Right atrium auricular region (tissue), 2 donors: ENCODE results near the gene LRP1. TPM values are rescaled to one million over a fixed set of nuclear protein-coding genes. Genes with fewer than 3 reads are reported as not detected.

ENCODE experiments used
- DNase-seq: peaks from one replicate; pipeline ENCODE4 v3.0.0-alpha.2; 2019; ENCODE audit warnings: low spot score
- H3K27ac ChIP-seq, 2 donors: fragments of 200-600 bp; sonication (generic); 1 replicate in 1 of 2; 2 replicates in 1 of 2; pipeline ENCODE4 v1.5.1; 2016 to 2019
- H3K27me3 ChIP-seq, 2 donors: fragments of 200-600 bp; sonication (generic); one replicate each; pipeline versions ENCODE4 v1.5.1 to v1.6.0; 2017 to 2019
- H3K36me3 ChIP-seq: fragments of 200-600 bp; sonication (generic); one replicate; pipeline ENCODE4 v1.5.1; 2016
- H3K4me1 ChIP-seq, 2 donors: fragments of 200-600 bp; sonication (generic); one replicate each; pipeline versions ENCODE4 v1.5.1 to v1.6.0; 2017 to 2019
- H3K4me3 ChIP-seq, 2 donors: fragments of 200-600 bp; sonication (generic); 1 replicate in 1 of 2; 2 replicates in 1 of 2; pipeline ENCODE4 v1.5.1; 2017 to 2019; ENCODE audit warnings: mild to moderate bottlenecking in 1 of 2, moderate library complexity in 1 of 2
- H3K9me3 ChIP-seq, 2 donors: fragments of 200-600 bp; sonication (generic); one replicate each; pipeline ENCODE4 v1.5.1; 2019
- total RNA-seq, 2 donors: library from RNA; depleted of rRNA; stranded (reverse); fragments of >200 nt; gene quantifications; one replicate each; pipeline ENCODE4 v1.1.0, GENCODE V29; 2016
- TF ChIP-seq, protein P1 (sequence below), 2 donors: fragments of 200-600 bp; sonication (generic); IDR thresholded peaks; one replicate each; pipeline ENCODE4 v1.5.1; 2019; ENCODE audit warnings: antibody characterized with exemption in 2 of 2

The LRP1 gene
- total RNA-seq, 2 donors from 2014 or later = 89.4 to 211 TPM

GRCh38 chr12:57219993-57220754, 91.9 kb downstream of the LRP1 start:
- TF ChIP-seq, protein P1, sequence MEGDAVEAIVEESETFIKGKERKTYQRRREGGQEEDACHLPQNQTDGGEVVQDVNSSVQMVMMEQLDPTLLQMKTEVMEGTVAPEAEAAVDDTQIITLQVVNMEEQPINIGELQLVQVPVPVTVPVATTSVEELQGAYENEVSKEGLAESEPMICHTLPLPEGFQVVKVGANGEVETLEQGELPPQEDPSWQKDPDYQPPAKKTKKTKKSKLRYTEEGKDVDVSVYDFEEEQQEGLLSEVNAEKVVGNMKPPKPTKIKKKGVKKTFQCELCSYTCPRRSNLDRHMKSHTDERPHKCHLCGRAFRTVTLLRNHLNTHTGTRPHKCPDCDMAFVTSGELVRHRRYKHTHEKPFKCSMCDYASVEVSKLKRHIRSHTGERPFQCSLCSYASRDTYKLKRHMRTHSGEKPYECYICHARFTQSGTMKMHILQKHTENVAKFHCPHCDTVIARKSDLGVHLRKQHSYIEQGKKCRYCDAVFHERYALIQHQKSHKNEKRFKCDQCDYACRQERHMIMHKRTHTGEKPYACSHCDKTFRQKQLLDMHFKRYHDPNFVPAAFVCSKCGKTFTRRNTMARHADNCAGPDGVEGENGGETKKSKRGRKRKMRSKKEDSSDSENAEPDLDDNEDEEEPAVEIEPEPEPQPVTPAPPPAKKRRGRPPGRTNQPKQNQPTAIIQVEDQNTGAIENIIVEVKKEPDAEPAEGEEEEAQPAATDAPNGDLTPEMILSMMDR (IDR thresholded peaks at IDR 0.05) = no peak
- Histone ChIP-seq H3K4me3 (no peak overlapping the region), H3K36me3 (no peaks in the 10 kb centered on the region), H3K27me3 (peaks cover 31 to 33% of the 10 kb centered on the region in 2 donors), H3K9me3 (no peaks in the 10 kb centered on the region), H3K4me1 (peaks cover 0 to 30% of the 10 kb centered on the region in 2 donors), H3K27ac (no peak overlapping the region)
- no peak for DNase-seq

DNA sequence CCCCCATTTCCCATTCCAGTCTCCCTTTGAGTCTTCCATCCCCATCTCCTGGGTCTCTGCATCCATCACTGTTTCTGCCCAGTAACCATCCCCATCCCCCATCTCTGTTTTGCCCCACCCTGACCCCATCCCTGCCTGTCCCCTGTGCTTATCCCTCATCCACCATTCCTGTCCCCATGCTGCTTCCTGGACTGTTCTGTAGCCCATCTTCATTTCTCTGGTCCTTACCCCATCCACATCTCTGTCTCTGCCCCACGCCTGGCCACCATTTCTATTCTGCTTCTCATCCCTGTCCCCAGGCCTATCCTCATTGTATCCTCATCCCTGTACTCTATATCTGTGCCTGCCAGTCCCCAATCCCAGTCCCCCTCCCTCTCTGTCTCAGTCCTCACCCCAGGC, 92.5 kb downstream of the LRP1 start:
- TF ChIP-seq, protein P1 (IDR thresholded peaks at IDR 0.05) = no peak

DNA sequence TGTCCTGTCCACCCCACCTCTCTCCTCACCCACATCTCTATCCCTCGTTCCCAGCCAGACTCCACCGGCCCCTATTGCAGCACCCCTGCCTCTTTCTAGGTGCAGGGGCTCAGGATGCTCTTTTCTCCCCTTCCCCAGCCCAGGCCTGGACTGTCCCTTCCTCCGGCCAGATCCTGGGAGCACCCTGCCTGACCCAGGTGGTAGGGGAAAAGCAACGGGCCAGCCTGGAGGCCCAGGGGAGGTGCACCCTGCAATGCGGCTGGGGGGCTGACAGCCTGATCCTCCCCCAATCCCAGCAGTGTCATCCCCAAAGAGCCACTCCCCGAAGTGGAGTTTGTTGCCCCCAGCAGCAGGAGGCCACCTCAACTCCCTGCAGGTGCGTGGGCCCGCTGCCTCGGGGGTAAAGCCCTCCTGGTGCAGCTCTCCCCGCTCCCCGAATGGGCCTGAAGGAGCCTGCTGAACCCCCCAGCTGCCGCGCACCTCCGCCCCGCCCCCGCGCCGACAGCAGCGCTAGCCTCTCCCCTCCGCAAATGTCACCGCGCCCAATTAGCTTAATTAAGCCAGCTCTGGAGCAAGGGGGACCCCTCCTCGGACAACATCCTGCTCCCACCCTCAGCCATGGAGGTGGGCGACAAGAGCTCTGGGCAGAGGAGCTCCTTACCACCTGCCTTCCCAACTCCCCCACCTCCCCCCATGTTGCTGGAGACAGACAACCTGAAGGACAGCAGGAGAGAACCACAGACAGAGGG, 93.1 kb downstream of the LRP1 start:
- no peak overlapping the region for H3K4me3 ChIP-seq
- H3K27ac ChIP-seq = no peak overlapping the region
- H3K36me3 ChIP-seq = no peaks in the 10 kb centered on the region
- no peak for DNase-seq
- H3K9me3 ChIP-seq = no peaks in the 10 kb centered on the region
- TF ChIP-seq, protein P1 (IDR thresholded peaks at IDR 0.05) = no peak
- H3K27me3 ChIP-seq = peaks cover 31 to 37% of the 10 kb centered on the region in 2 donors
- peaks cover 0 to 24% of the 10 kb centered on the region in 2 donors for H3K4me1 ChIP-seq

More for the DNA sequence above, 92.5 kb downstream of the LRP1 start:
- DNase-seq = no peak
- Histone ChIP-seq H3K27me3 (peaks cover 36% of the 10 kb centered on the region in 2 donors), H3K36me3 (no peaks in the 10 kb centered on the region), H3K4me1 (peaks cover 0 to 30% of the 10 kb centered on the region in 2 donors), H3K9me3 (no peaks in the 10 kb centered on the region), H3K27ac (no peak overlapping the region), H3K4me3 (no peak overlapping the region)

GRCh38 chr12:57222286-57223190, 94.3 kb downstream of the LRP1 start:
- H3K36me3 ChIP-seq = no peaks in the 10 kb centered on the region
- H3K27ac ChIP-seq = no peak overlapping the region
- TF ChIP-seq, protein P1 (IDR thresholded peaks at IDR 0.05) = no peak
- DNase-seq = no peak
- no peaks in the 10 kb centered on the region for H3K9me3 ChIP-seq
- peaks cover 0 to 24% of the 10 kb centered on the region in 2 donors for H3K4me1 ChIP-seq
- peaks cover 33 to 43% of the 10 kb centered on the region in 2 donors for H3K27me3 ChIP-seq
- H3K4me3 ChIP-seq = no peak overlapping the region
